GM18951 (cell line): Measurements from ENCODE around the gene POLR2F.

ENCODE experiments used
- POLR2A ChIP-seq: IDR thresholded peaks from 4 replicates; pipeline ENCODE4 v1.6.1; 2011; ENCODE audit warnings: mild to moderate bottlenecking; ENCODE audit not compliant: insufficient read length, insufficient read depth; ENCODE audit errors: extremely low read depth
- in situ Hi-C: fragments of 300-500 bp; cut with MboI; formaldehyde crosslinking; loops from one replicate; pipeline ENCODE4 v1.12.0; 2022; ENCODE audit warnings: low sequenced_read_pairs, mixed read lengths, inconsistent platforms; ENCODE audit not compliant: unreplicated experiment

POLR2F gene

DNA sequence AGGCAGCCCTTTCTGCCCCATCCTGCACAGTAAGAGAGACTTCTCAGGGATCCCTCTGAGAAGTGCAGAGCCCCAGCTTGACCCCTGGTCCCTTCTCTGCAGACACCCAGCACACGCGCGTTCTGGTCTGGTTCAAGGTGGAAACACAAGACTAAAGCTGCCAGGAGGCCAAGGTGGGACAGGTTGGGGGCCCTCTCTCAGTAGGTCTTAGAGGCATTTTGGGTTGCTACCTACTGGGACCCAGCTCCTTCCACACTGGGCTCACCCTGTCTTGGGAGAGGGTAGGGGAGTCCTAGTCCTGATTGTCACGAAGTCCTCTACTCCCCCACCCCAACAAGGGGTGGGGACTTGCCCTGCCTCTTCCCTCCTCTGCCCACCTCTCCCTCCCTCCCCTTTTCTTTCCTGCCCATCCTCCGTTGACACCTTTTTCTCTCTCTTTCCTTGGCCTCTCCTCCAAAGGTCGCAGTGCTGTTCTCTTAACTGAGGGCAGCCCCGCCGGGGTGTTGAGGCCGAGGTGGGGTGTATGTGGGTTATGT is 31.6 kb downstream of the POLR2F start:
- in situ Hi-C loops: no loop called here
- TF ChIP-seq POLR2A: no peak

- no peak for TF ChIP-seq POLR2A
- in situ Hi-C loops: no loop called here
Observed at GRCh38 chr22:37985751-37986281, 32.3 kb downstream of the POLR2F start.

GRCh38 chr22:37986371-37986770 is 32.9 kb downstream of the POLR2F start:
- in situ Hi-C loops: no loop called here

GRCh38 chr22:37989146-37990045 is 35.9 kb downstream of the POLR2F start:
- in situ Hi-C loops: no loop called here

More at GRCh38 chr22:37986371-37986770, 32.9 kb downstream of the POLR2F start:
- TF ChIP-seq POLR2A: no peak

GRCh38 chr22:37990301-37990700 is 36.8 kb downstream of the POLR2F start:
- in situ Hi-C loops: no loop called here
- TF ChIP-seq POLR2A: no peak

More at GRCh38 chr22:37989146-37990045, 35.9 kb downstream of the POLR2F start:
- TF ChIP-seq POLR2A: no peak

DNA sequence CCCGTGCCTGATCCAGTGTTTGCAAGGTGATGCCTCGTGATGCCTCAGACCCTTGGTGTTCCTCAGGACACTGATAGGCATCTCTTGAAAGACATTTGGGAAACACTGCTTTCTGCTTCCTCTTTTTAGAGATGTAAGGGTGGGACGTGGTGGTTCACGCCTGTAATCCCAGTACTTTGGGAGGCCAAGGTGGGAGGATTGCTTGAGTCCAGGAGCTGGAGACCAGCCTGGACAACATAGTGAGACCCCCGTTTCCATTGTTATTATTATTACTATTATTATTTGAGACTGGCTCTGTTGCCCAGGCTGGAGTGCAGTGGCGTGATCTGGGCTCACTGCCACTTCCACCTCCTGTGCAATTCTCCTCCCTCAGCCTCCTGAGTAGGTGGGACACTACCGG is 37.4 kb downstream of the POLR2F start:
- in situ Hi-C loops: no loop called here
- no peak for TF ChIP-seq POLR2A

DNA sequence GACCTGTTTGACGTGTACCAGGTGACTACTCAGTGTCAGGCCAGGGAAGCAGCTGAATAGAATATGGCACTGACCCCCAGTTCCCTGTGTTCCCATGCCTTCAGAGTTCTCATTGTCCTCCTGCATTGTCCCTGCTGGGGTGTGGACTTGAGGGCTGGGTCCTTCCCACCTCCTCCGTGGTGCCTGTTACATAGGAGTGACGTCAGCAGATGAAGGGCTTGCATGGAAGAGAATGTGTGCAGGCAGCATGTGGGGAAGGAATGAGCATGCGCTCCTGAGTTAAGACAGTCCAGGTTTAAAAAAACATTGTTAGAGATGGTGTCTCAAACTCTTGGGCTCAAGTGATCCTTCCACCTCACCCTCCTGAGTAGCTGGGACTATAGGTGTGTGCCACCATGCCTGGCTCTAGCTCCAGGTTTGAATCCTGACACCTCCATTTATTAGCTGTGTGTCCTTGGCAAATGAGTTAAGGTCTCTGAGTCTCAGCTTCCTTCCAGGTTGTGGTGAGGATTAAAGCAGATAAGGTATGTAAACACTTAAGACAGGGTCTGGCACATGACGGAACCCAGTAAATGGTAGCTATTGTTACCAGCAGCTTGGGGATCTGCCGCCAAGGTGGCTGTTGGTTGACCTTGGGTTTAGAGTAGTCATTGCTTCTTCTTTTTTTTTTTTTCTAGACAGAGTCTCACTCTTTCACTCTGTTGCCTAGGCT is 38.4 kb downstream of the POLR2F start:
- TF ChIP-seq POLR2A: no peak
- in situ Hi-C loops: no loop called here

GRCh38 chr22:37994049-37994448 is 40.5 kb downstream of the POLR2F start:
- in situ Hi-C loops: no loop called here

GRCh38 chr22:37994982-37995381 is 41.5 kb downstream of the POLR2F start:
- no peak for TF ChIP-seq POLR2A
- in situ Hi-C loops: no loop called here

More at GRCh38 chr22:37994049-37994448, 40.5 kb downstream of the POLR2F start:
- TF ChIP-seq POLR2A: no peak

- no peak for TF ChIP-seq POLR2A
- in situ Hi-C loops: no loop called here
Observed at GRCh38 chr22:37995460-37995859, 42.0 kb downstream of the POLR2F start.

DNA sequence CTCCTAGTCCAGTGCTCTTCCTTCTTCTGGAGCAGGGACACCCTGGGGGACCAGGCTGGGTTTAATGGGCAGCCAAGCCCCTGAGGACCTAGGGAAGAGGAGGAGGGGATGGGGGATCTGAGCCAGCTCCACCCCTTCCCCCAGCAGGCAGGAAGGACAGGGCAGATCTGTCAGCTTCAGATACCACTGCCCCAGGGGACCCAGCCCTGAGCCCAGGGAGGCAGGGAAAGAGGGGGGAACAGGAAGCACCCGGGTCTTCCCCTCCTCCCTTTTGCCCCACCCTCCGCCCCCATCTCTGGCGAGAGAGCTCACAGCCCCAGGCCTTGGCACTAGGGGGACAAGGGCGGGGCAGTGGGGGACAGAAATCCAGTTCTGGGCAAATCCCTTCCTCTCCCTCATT is 42.6 kb downstream of the POLR2F start:
- no peak for TF ChIP-seq POLR2A
- in situ Hi-C loops: no loop called here

- in situ Hi-C loops: no loop called here
- no peak for TF ChIP-seq POLR2A
Observed at GRCh38 chr22:37996515-37997246, 43.2 kb downstream of the POLR2F start.

GRCh38 chr22:37998543-37998942 is 45.0 kb downstream of the POLR2F start:
- no peak for TF ChIP-seq POLR2A
- in situ Hi-C loops: no loop called here
